Nephron (organoid): ENCODE measurements around the gene RPP25L.
A peak's percentile ranks its signal among the peaks of the same experiment; 100 is the strongest.

Experiments used
- H3K27ac Mint-ChIP-seq, 3 experiments: 2 replicates each; pipeline ENCODE4 v1.8.0; 2020; ENCODE audit warnings: mixed read lengths in 3 of 3, mild to moderate bottlenecking in 2 of 3, moderate library complexity in 1 of 3
- H3K27me3 Mint-ChIP-seq: 2 replicates; pipeline ENCODE4 v1.8.0; 2021; ENCODE audit warnings: low read depth, mild to moderate bottlenecking, moderate library complexity, mixed read lengths
- H3K36me3 Mint-ChIP-seq: 2 replicates; pipeline ENCODE4 v1.8.0; 2020; ENCODE audit warnings: low read depth, mixed read lengths
- H3K4me1 Mint-ChIP-seq: 2 replicates; pipeline ENCODE4 v1.8.0; 2020; ENCODE audit warnings: mixed read lengths
- H3K4me3 Mint-ChIP-seq, 3 experiments: 2 replicates each; pipeline ENCODE4 v1.8.0; 2020; ENCODE audit warnings: mild to moderate bottlenecking in 3 of 3, mixed read lengths in 3 of 3, moderate library complexity in 2 of 3
- H3K9me3 Mint-ChIP-seq: 2 replicates; pipeline ENCODE4 v1.8.0; 2020; ENCODE audit warnings: mixed read lengths
- CTCF ChIP-seq, 3 experiments: fragments of 200-600 bp; sonication (generic); IDR thresholded peaks; one replicate each; pipeline ENCODE4 v1.5.0; 2021; ENCODE audit warnings: antibody characterized with exemption in 3 of 3; ENCODE audit not compliant: unreplicated experiment in 3 of 3

RPP25L gene

GRCh38 chr9:34623374-34624235 is 11.7 kb upstream of the RPP25L start:
- Mint-ChIP-seq H3K4me1 (peaks cover 27% of the 10 kb centered on the region), H3K27ac (no peak overlapping the region), H3K27me3 (peaks cover 65% of the 10 kb centered on the region), H3K4me3 (peak overlapping the region in 2 of 3 experiments; percentile 43 to 53), H3K9me3 (no peaks in the 10 kb centered on the region), H3K36me3 (no peaks in the 10 kb centered on the region)
- no peak for TF ChIP-seq CTCF (IDR thresholded peaks at IDR 0.05; ENCODE audit: unreplicated experiment in 3 of 3)

GRCh38 chr9:34620061-34620994 is 8.4 kb upstream of the RPP25L start, which contains the start of gene DCTN3:
Gene DCTN3, minus strand, starts transcription at chr9:34620495. Its CDS starts 31 bp downstream, at chr9:34620464.
- Mint-ChIP-seq H3K4me3 (peak within 1 kb of the TSS; percentile 90 to 96 (median 95)), H3K27ac (peak within 1 kb of the TSS; percentile 14 to 65 (median 25)), H3K36me3 (peaks cover 10% of the 10 kb centered on the region), H3K27me3 (peaks cover 32% of the 10 kb centered on the region), H3K4me1 (peaks cover 20% of the 10 kb centered on the region), H3K9me3 (no peaks in the 10 kb centered on the region)
- no peak for TF ChIP-seq CTCF (IDR thresholded peaks at IDR 0.05; ENCODE audit: unreplicated experiment in 3 of 3)

GRCh38 chr9:34615132-34615531 is 3.2 kb upstream of the RPP25L start:
- Mint-ChIP-seq H3K36me3 (peaks cover 16% of the 10 kb centered on the region), H3K27me3 (no peaks in the 10 kb centered on the region), H3K9me3 (no peaks in the 10 kb centered on the region), H3K27ac (no peak overlapping the region), H3K4me3 (peak overlapping the region in 1 of 3 experiments; percentile 38), H3K4me1 (peaks cover 31% of the 10 kb centered on the region)
- no peak for TF ChIP-seq CTCF (IDR thresholded peaks at IDR 0.05; ENCODE audit: unreplicated experiment in 3 of 3)

GRCh38 chr9:34612788-34613390 is 992 bp upstream of the RPP25L start:
- TF ChIP-seq CTCF (IDR thresholded peaks at IDR 0.05; ENCODE audit: unreplicated experiment in 3 of 3), result peak; percentile 81 to 87 (median 82)
- Mint-ChIP-seq H3K27ac (peak overlapping the region; percentile 26 to 86 (median 85)), H3K4me3 (peak overlapping the region; percentile 84 to 91 (median 90)), H3K4me1 (peaks cover 21% of the 10 kb centered on the region), H3K36me3 (peaks cover 16% of the 10 kb centered on the region), H3K27me3 (no peaks in the 10 kb centered on the region), H3K9me3 (no peaks in the 10 kb centered on the region)

- Mint-ChIP-seq H3K4me1 (peaks cover 21% of the 10 kb centered on the region), H3K9me3 (no peaks in the 10 kb centered on the region), H3K4me3 (peak overlapping the region; percentile 84 to 91 (median 90)), H3K27me3 (no peaks in the 10 kb centered on the region), H3K27ac (peak overlapping the region; percentile 85 to 86 (median 85)), H3K36me3 (peaks cover 11% of the 10 kb centered on the region)
- no peak for TF ChIP-seq CTCF (IDR thresholded peaks at IDR 0.05; ENCODE audit: unreplicated experiment in 3 of 3)
These were observed 566 bp downstream of the RPP25L start for GRCh38 chr9:34611251-34611810.
